ENCODE data around the gene DHX57.

The DHX57 gene

GRCh38 chr2:38889575-38889974 is 13.8 kb upstream of the DHX57 start, which contains the start of gene ARHGEF33:
ARHGEF33 (plus strand) TSS chr2:38889875; CDS start chr2:38919448, 29,573 bp downstream.
- in situ Hi-C loops (cut with MboI; ENCODE audit: low sequenced_read_pairs, unreplicated experiment): no loop called here
- DNase-seq (ENCODE audit: low spot score): no peak
- TF ChIP-seq, protein P1, sequence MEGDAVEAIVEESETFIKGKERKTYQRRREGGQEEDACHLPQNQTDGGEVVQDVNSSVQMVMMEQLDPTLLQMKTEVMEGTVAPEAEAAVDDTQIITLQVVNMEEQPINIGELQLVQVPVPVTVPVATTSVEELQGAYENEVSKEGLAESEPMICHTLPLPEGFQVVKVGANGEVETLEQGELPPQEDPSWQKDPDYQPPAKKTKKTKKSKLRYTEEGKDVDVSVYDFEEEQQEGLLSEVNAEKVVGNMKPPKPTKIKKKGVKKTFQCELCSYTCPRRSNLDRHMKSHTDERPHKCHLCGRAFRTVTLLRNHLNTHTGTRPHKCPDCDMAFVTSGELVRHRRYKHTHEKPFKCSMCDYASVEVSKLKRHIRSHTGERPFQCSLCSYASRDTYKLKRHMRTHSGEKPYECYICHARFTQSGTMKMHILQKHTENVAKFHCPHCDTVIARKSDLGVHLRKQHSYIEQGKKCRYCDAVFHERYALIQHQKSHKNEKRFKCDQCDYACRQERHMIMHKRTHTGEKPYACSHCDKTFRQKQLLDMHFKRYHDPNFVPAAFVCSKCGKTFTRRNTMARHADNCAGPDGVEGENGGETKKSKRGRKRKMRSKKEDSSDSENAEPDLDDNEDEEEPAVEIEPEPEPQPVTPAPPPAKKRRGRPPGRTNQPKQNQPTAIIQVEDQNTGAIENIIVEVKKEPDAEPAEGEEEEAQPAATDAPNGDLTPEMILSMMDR (IDR thresholded peaks at IDR 0.05; ENCODE audit: borderline replicate concordance, control extremely low read depth, extremely low read depth, insufficient read depth, missing control alignments): no peak

DNA sequence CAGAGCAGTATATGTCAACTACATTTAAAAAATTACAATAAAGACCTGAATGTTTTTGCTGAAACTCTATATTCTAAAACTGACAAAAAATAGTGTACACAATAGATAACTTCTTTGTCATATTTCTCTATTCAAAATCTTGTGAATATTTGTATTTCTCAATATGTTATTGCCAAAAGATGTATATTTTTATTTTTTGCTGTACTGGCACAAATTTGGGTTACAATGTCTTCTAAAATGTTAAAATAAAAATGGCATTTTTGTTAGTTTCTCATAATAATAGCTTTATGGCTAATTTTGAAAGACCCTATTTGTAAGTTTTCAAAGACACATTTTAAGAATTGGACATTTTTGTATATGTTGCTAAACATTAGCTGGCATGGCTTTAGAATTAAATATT is 13.3 kb upstream of the DHX57 start:
- TF ChIP-seq, protein P1 (IDR thresholded peaks at IDR 0.05; ENCODE audit: borderline replicate concordance, control extremely low read depth, extremely low read depth, insufficient read depth, missing control alignments): no peak
- in situ Hi-C loops (cut with MboI; ENCODE audit: low sequenced_read_pairs, unreplicated experiment): no loop called here
- DNase-seq (ENCODE audit: low spot score): no peak

DNA sequence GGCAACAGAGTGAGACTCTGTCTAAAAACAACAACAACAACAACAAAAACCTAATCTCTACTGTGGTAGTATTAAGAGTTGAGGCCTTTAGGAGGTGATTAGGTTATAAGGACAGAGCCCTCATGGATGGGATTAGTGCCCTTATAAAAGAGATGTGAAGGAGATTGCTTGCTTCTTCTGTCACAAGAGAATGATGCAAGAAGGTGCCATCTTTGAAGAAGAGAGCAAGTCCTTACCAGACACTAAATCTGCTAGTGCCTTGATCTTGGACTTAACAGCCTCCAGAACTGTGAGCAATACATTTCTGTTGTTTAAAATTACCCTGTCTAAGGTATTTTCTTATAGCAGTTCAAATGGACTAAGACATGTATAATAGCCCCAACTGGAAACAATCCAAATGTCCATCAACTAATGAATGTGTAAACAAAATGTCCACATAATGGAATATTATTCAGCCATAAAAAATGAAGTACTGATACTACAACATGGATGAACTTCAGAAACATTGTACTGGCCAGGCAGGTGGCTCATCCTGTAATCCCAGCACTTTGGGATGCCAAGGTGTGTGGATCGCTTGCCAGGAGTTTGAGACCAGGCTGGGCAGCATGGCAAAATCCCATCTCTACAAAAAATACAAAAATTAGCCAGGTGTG is 12.3 kb upstream of the DHX57 start:
- in situ Hi-C loops (cut with MboI; ENCODE audit: low sequenced_read_pairs, unreplicated experiment): no loop called here

DNA sequence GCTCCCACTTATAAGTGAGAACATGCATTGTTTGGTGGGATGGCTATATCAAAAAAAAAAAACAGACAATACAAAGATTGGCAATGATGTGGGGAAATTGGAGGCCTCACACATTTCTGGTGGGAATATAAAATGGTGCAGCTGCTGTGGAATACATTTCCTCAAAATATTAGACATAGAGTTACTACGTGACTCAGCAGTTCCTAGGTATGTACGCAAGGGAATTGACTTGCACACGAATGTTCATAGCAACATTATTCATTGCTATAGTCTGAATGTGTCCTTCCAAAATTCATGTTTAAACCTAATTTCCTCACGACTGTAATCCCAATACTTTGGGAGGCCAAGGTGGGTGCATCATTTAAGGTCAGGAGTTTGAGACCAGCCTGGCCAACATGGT is 11.6 kb upstream of the DHX57 start:
- no peak for DNase-seq (ENCODE audit: low spot score)
- TF ChIP-seq, protein P1 (IDR thresholded peaks at IDR 0.05; ENCODE audit: borderline replicate concordance, control extremely low read depth, extremely low read depth, insufficient read depth, missing control alignments): no peak
- in situ Hi-C loops (cut with MboI; ENCODE audit: low sequenced_read_pairs, unreplicated experiment): no loop called here

More for the DNA sequence above, 12.3 kb upstream of the DHX57 start:
- no peak for DNase-seq (ENCODE audit: low spot score)
- TF ChIP-seq, protein P1 (IDR thresholded peaks at IDR 0.05; ENCODE audit: borderline replicate concordance, control extremely low read depth, extremely low read depth, insufficient read depth, missing control alignments): no peak

DNA sequence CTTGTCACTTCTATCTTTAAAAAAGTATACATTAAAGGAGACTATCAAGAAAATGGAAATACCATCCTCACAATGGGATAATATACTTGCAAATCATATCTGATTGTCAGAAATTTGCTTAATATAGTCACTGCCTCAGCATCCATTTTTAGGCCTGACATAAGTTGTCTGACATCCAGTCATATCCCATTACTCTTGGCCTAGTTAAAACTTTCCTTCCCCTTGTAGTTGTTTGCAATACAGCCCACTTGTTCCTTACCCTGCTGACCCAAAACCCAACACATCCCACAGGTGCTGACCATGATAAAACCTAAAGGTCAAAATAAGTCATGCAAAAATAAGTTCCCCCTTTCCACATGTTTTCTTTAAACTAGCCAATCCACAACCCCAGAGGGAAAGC is 10.3 kb upstream of the DHX57 start:
- TF ChIP-seq, protein P1 (IDR thresholded peaks at IDR 0.05; ENCODE audit: borderline replicate concordance, control extremely low read depth, extremely low read depth, insufficient read depth, missing control alignments): no peak
- in situ Hi-C loops (cut with MboI; ENCODE audit: low sequenced_read_pairs, unreplicated experiment): no loop called here
- no peak for DNase-seq (ENCODE audit: low spot score)

- TF ChIP-seq, protein P1 (IDR thresholded peaks at IDR 0.05; ENCODE audit: borderline replicate concordance, control extremely low read depth, extremely low read depth, insufficient read depth, missing control alignments): no peak
- in situ Hi-C loops (cut with MboI; ENCODE audit: low sequenced_read_pairs, unreplicated experiment): no loop called here
- no peak for DNase-seq (ENCODE audit: low spot score)
These were observed 673 bp upstream of the DHX57 start for GRCh38 chr2:38876407-38876806.
